T-cell (primary cell): Measurements from ENCODE around the gene SYT7. TPM values are rescaled to one million over a fixed set of nuclear protein-coding genes. Genes with fewer than 3 reads are reported as not detected.

Experiments
- ATAC-seq, 4 experiments: fragments of 200-7000 bp in 3 of 4; fragments of 150-1000 bp in 1 of 4; cut with Tn5 transposase; replicated peaks in 1 of 4; 1 replicate in 3 of 4; 2 replicates in 1 of 4; pipeline ENCODE4 v1.10.0; 2021; ENCODE audit warnings: moderate library complexity in 3 of 4, mild to moderate bottlenecking in 2 of 4, moderate number of reproducible peaks in 1 of 4
- CTCF ChIA-PET, 2 donors: fragments of 300-600 bp; sonication (Branson Sonifier 250); formaldehyde crosslinking; loops; one replicate each; lab custom pipeline; 2022; ENCODE audit warnings: antibody characterized with exemption in 2 of 2; lab: Charles Lee
- POLR2A ChIA-PET, 2 donors: fragments of 300-600 bp; sonication (Branson Sonifier 250); formaldehyde crosslinking; loops; one replicate each; lab custom pipeline; 2022; ENCODE audit warnings: antibody characterized with exemption in 2 of 2; lab: Charles Lee
- DNase-seq, 35 experiments: peaks; one replicate each; pipeline versions ENCODE4 v3.0.0 to v3.0.0-alpha.2; 2013 to 2023
- H3K27ac ChIP-seq: one replicate; pipeline ENCODE4 v1.5.1; 2013; ENCODE audit warnings: low read length
- H3K27me3 ChIP-seq, 2 experiments: replicated peaks in 1 of 2; 1 replicate in 1 of 2; 2 replicates in 1 of 2; pipeline versions ENCODE4 v1.6.1 to v1.7.0; 2013; ENCODE audit warnings: low read length in 1 of 2, mixed read lengths in 1 of 2; ENCODE audit not compliant: control insufficient read depth in 2 of 2, insufficient read depth in 2 of 2; ENCODE audit errors: extremely low read depth in 1 of 2
- H3K36me3 ChIP-seq, 2 donors: 1 replicate in 1 of 2; 2 replicates in 1 of 2; pipeline versions ENCODE4 v1.6.1 to v1.7.0; 2013; ENCODE audit warnings: low read length in 1 of 2; ENCODE audit not compliant: control insufficient read depth in 2 of 2, insufficient read depth in 1 of 2; ENCODE audit errors: extremely low read depth in 1 of 2
- H3K4me1 ChIP-seq, 2 experiments: 1 replicate in 1 of 2; 2 replicates in 1 of 2; pipeline versions ENCODE4 v1.6.1 to v1.7.0; 2013; ENCODE audit warnings: low read length in 2 of 2, mixed read lengths in 1 of 2; ENCODE audit not compliant: insufficient read depth in 2 of 2, control insufficient read depth in 1 of 2; ENCODE audit errors: extremely low read depth in 1 of 2
- H3K4me3 ChIP-seq, 2 donors: 1 replicate in 1 of 2; 2 replicates in 1 of 2; pipeline versions ENCODE4 v1.5.1 to v1.7.0; 2013; ENCODE audit warnings: mild to moderate bottlenecking in 2 of 2, low read length in 1 of 2, moderate library complexity in 1 of 2; ENCODE audit not compliant: control insufficient read depth in 1 of 2; ENCODE audit errors: extremely low read depth in 1 of 2
- H3K9me3 ChIP-seq: 2 replicates; pipeline ENCODE4 v1.7.0; 2013
- H3K27ac Mint-ChIP-seq, 2 donors: one replicate each; pipeline ENCODE4 v1.8.0; 2020 to 2021; ENCODE audit warnings: mild to moderate bottlenecking in 2 of 2, mixed read lengths in 2 of 2
- H3K27me3 Mint-ChIP-seq, 2 donors: one replicate each; pipeline ENCODE4 v1.8.0; 2021 to 2022; ENCODE audit warnings: mixed read lengths in 2 of 2
- H3K36me3 Mint-ChIP-seq: one replicate; pipeline ENCODE4 v1.8.0; 2021; ENCODE audit warnings: mixed read lengths
- H3K4me1 Mint-ChIP-seq, 3 donors: one replicate each; pipeline ENCODE4 v1.8.0; 2020 to 2022; ENCODE audit warnings: mixed read lengths in 3 of 3, mild to moderate bottlenecking in 1 of 3
- H3K4me3 Mint-ChIP-seq, 3 donors: one replicate each; pipeline ENCODE4 v1.8.0; 2020 to 2022; ENCODE audit warnings: mild to moderate bottlenecking in 3 of 3, mixed read lengths in 3 of 3, moderate library complexity in 3 of 3
- H3K9me3 Mint-ChIP-seq, 3 donors: one replicate each; pipeline ENCODE4 v1.8.0; 2020 to 2022; ENCODE audit warnings: mixed read lengths in 3 of 3
- WGBS: methylation state at CpG from one replicate; pipeline ENCODE4 v1.1.5; 2013; ENCODE audit warnings: missing lambda C conversion rate; ENCODE audit not compliant: insufficient coverage; 5-methylcytosine and 5-hydroxymethylcytosine counted together
- total RNA-seq, 35 experiments: library from RNA in 6 of 35; stranded (reverse) in 6 of 35; fragments of 120-200 nt in 1 of 35; gene quantifications; one replicate each; pipeline versions ENCODE4 v1.2.1 to v1.2.4 and lab custom pipeline; 2013 to 2026

The SYT7 gene
- total RNA-seq, 5 donors from 2014 or later (not counting 1 experiment from before 2014, with no cell fraction given) = 0.19 to 0.26 (median 0.20) TPM; not detected in 2

DNA sequence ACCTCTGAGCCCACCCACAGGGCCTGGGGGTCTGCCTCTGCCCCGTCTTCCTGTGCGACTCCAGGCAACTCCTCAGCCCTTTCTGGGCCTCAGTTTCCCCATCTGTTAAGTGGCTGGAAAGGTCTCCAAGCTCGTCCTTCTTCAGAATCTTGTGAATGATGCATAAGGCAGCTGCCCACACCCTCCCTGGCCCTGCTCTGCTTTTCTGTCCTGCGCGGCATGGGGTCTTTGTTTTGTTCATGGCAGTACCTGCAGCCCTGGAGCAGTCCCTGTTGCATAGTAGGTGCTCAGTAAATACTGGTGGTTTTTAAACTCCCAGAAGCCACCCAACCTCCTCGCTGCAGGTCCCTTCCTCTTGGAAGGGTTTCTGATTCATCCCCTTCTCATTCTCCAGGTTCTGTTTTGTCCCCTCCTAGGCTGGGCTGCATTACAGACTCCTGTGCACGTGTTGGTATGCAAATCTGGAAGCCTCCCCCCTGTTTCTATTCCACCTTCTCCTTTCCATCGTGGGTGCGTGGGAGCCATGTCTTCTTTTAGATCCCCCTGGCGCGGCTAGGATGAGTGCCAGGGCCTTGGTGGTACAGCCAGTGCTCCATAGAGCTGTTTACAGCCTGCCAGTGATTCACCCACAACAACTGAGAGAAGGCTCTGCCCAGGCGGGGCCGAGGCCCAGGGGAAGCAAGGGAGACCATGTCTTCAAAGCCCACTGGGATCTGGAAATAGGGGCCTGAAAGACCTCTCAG lies 19.3 kb upstream of the SYT7 start:
- Histone ChIP-seq H3K27me3 (peaks cover 0 to 71% of the 10 kb centered on the region in 2 experiments), H3K27ac (no peak overlapping the region), H3K36me3 (no peaks in the 10 kb centered on the region), H3K4me1 (no peaks in the 10 kb centered on the region), H3K9me3 (no peaks in the 10 kb centered on the region), H3K4me3 (no peak overlapping the region)
- WGBS = 60% methylated on average over 8 of the region's 13 CpGs
- Mint-ChIP-seq H3K27ac (no peak overlapping the region), H3K9me3 (no peaks in the 10 kb centered on the region), H3K4me1 (no peaks in the 10 kb centered on the region), H3K27me3 (peaks cover 16 to 38% of the 10 kb centered on the region in 2 donors), H3K4me3 (no peak overlapping the region), H3K36me3 (no peaks in the 10 kb centered on the region)
- no peak for ATAC-seq
- POLR2A ChIA-PET = interaction anchor here in 1 of 2 donors (0.6 kb wide), 1 partner anchor 603 kb away, joined by 4 read pairs; no protein-coding TSS in a partner anchor
- CTCF ChIA-PET = no interaction called here
- no peak for DNase-seq

GRCh38 chr11:61598886-61599868 lies 18.3 kb upstream of the SYT7 start:
- 50% methylated on average over 20 of the region's 25 CpGs for WGBS
- POLR2A ChIA-PET = interaction anchor here in 1 of 2 donors (0.6 kb wide), 1 partner anchor 602 kb away, joined by 4 read pairs; no protein-coding TSS in a partner anchor
- no peak for ATAC-seq
- Mint-ChIP-seq H3K27ac (no peak overlapping the region), H3K4me1 (no peaks in the 10 kb centered on the region), H3K4me3 (no peak overlapping the region), H3K9me3 (no peaks in the 10 kb centered on the region), H3K27me3 (peaks cover 19 to 45% of the 10 kb centered on the region in 2 donors), H3K36me3 (no peaks in the 10 kb centered on the region)
- Histone ChIP-seq H3K4me3 (no peak overlapping the region), H3K27me3 (peaks cover 0 to 73% of the 10 kb centered on the region in 2 experiments), H3K9me3 (no peaks in the 10 kb centered on the region), H3K36me3 (no peaks in the 10 kb centered on the region), H3K27ac (no peak overlapping the region), H3K4me1 (no peaks in the 10 kb centered on the region)
- CTCF ChIA-PET = interaction anchor here (0.6 kb wide), 2 partner anchors 123 to 906 kb away, joined by 3 read pairs; no protein-coding TSS in a partner anchor
- DNase-seq = no peak

GRCh38 chr11:61598374-61598773 lies 17.5 kb upstream of the SYT7 start:
- DNase-seq (no peak), ATAC-seq (no peak)
- WGBS = 38% methylated on average over 1 of the region's 3 CpGs
- Mint-ChIP-seq H3K4me3 (no peak overlapping the region), H3K27me3 (peaks cover 22 to 48% of the 10 kb centered on the region in 2 donors), H3K36me3 (no peaks in the 10 kb centered on the region), H3K9me3 (no peaks in the 10 kb centered on the region), H3K4me1 (no peaks in the 10 kb centered on the region), H3K27ac (no peak overlapping the region)
- no peaks in the 10 kb centered on the region for H3K36me3 ChIP-seq
- no peaks in the 10 kb centered on the region for H3K9me3 ChIP-seq
- H3K4me1 ChIP-seq = no peaks in the 10 kb centered on the region
- peaks cover 0 to 78% of the 10 kb centered on the region in 2 experiments for H3K27me3 ChIP-seq
- ChIA-PET POLR2A (no interaction called here), CTCF (interaction anchor here in 1 of 2 donors (0.6 kb wide), 1 partner anchor 123 kb away, joined by 3 read pairs; no protein-coding TSS in a partner anchor)
- no peak overlapping the region for H3K27ac ChIP-seq
- H3K4me3 ChIP-seq = no peak overlapping the region

- ATAC-seq = no peak
- Mint-ChIP-seq H3K9me3 (no peaks in the 10 kb centered on the region), H3K27me3 (peaks cover 29 to 59% of the 10 kb centered on the region in 2 donors), H3K36me3 (no peaks in the 10 kb centered on the region), H3K4me1 (no peaks in the 10 kb centered on the region), H3K27ac (no peak overlapping the region), H3K4me3 (no peak overlapping the region)
- Histone ChIP-seq H3K27ac (no peak overlapping the region), H3K4me1 (no peaks in the 10 kb centered on the region), H3K9me3 (no peaks in the 10 kb centered on the region), H3K36me3 (no peaks in the 10 kb centered on the region), H3K4me3 (no peak overlapping the region), H3K27me3 (peaks cover 0 to 80% of the 10 kb centered on the region in 2 experiments)
- DNase-seq = no peak
- ChIA-PET POLR2A (no interaction called here), CTCF (no interaction called here)
- WGBS = 40% methylated on average over 1 of the region's 7 CpGs
Observed at GRCh38 chr11:61596990-61597389, 16.1 kb upstream of the SYT7 start.

- H3K27me3 Mint-ChIP-seq = peaks cover 33 to 62% of the 10 kb centered on the region in 2 donors
- 40% methylated on average over 1 of the region's 1 CpG for WGBS
Observed at GRCh38 chr11:61596542-61596941, 15.7 kb upstream of the SYT7 start.

DNA sequence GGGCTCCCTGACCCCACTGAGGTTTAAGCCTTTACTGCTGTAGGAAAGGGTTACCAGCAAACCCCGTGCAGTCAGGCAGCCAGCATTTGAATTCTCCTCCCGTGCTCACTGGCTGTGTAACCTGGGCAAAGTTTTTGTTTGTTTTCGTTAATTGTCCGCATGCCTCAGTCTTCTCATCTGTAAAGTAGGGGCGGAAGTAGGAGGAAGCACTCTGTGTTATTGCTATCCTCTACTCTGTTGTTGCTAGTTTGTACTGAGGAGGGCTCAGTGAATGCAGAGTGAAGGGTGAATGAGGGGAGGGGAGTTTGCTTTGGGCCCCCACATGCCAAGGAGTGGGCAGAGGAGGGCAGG lies 14.0 kb upstream of the SYT7 start:
- 76% methylated on average over 5 of the region's 5 CpGs for WGBS
- no peaks in the 10 kb centered on the region for H3K36me3 Mint-ChIP-seq
- no peak overlapping the region for H3K4me3 ChIP-seq
- ATAC-seq (no peak), DNase-seq (no peak)
- peaks cover 0 to 76% of the 10 kb centered on the region in 2 experiments for H3K27me3 ChIP-seq
- CTCF ChIA-PET = no interaction called here
- peaks cover 0 to 1% (median 0%) of the 10 kb centered on the region in 3 donors for H3K4me1 Mint-ChIP-seq
- POLR2A ChIA-PET = no interaction called here
- H3K27ac Mint-ChIP-seq = no peak overlapping the region
- no peaks in the 10 kb centered on the region for H3K4me1 ChIP-seq
- no peaks in the 10 kb centered on the region for H3K36me3 ChIP-seq
- H3K27ac ChIP-seq = no peak overlapping the region
- peaks cover 34 to 70% of the 10 kb centered on the region in 2 donors for H3K27me3 Mint-ChIP-seq
- no peaks in the 10 kb centered on the region for H3K9me3 Mint-ChIP-seq
- H3K9me3 ChIP-seq = no peaks in the 10 kb centered on the region
- no peak overlapping the region for H3K4me3 Mint-ChIP-seq

More at GRCh38 chr11:61596542-61596941, 15.7 kb upstream of the SYT7 start:
- Mint-ChIP-seq H3K36me3 (no peaks in the 10 kb centered on the region), H3K9me3 (no peaks in the 10 kb centered on the region), H3K4me3 (no peak overlapping the region), H3K27ac (no peak overlapping the region), H3K4me1 (no peaks in the 10 kb centered on the region)
- ChIA-PET CTCF (no interaction called here), POLR2A (no interaction called here)
- no peak for DNase-seq
- no peak for ATAC-seq
- no peaks in the 10 kb centered on the region for H3K36me3 ChIP-seq
- H3K27me3 ChIP-seq = peaks cover 0 to 79% of the 10 kb centered on the region in 2 experiments
- no peak overlapping the region for H3K27ac ChIP-seq
- H3K4me3 ChIP-seq = no peak overlapping the region
- H3K9me3 ChIP-seq = no peaks in the 10 kb centered on the region
- H3K4me1 ChIP-seq = no peaks in the 10 kb centered on the region
